WTC11 (cell line): ENCODE measurements around the gene ZNF646. TPM values are rescaled to one million over a fixed set of nuclear protein-coding genes. Genes with fewer than 3 reads are reported as not detected.
"Not testable (repeated sequence)": the region's sequence is repeated elsewhere in the genome, so short reads cannot be mapped to it uniquely, and the experiment has no call there.

ENCODE experiments used
- ATAC-seq: fragments of 200-7000 bp; cut with Tn5 transposase; 2 replicates; pipeline ENCODE4 v1.10.0; 2021; ENCODE audit warnings: mild to moderate bottlenecking, moderate library complexity
- CTCF ChIA-PET: fragments of 300-600 bp; sonication (Branson Sonifier 250); formaldehyde crosslinking; loops from one replicate; lab custom pipeline; 2021; ENCODE audit warnings: antibody characterized with exemption; lab: Charles Lee
- POLR2A ChIA-PET: fragments of 350-600 bp; sonication (Branson Sonifier 250); formaldehyde crosslinking; loops from one replicate; lab custom pipeline; 2021; ENCODE audit warnings: antibody characterized with exemption; lab: Charles Lee
- DNase-seq: peaks from one replicate; pipeline ENCODE4 v3.0.0; 2021; ENCODE audit warnings: low spot score
- H3K27ac Mint-ChIP-seq: 2 replicates; pipeline ENCODE4 v1.8.0; 2021; ENCODE audit warnings: mixed read lengths
- H3K27me3 Mint-ChIP-seq: 2 replicates; pipeline ENCODE4 v1.8.0; 2021; ENCODE audit warnings: low read depth, mild to moderate bottlenecking, moderate library complexity, mixed read lengths
- H3K36me3 Mint-ChIP-seq: 2 replicates; pipeline ENCODE4 v1.8.0; 2021; ENCODE audit warnings: mixed read lengths
- H3K4me1 Mint-ChIP-seq: 2 replicates; pipeline ENCODE4 v1.8.0; 2022; ENCODE audit warnings: mixed read lengths
- H3K4me3 Mint-ChIP-seq: 2 replicates; pipeline ENCODE4 v1.8.0; 2021; ENCODE audit warnings: mild to moderate bottlenecking, moderate library complexity, mixed read lengths
- H3K9me3 Mint-ChIP-seq: 2 replicates; pipeline ENCODE4 v1.8.0; 2021; ENCODE audit warnings: mixed read lengths
- ATF1 ChIP-seq: sonication (generic); formaldehyde crosslinking; IDR thresholded peaks from 2 replicates; pipeline ENCODE4 v1.8.1; 2023; ENCODE audit warnings: mild to moderate bottlenecking, moderate library complexity, missing genetic modification reagents
- ATF2 ChIP-seq: sonication (generic); formaldehyde crosslinking; IDR thresholded peaks from 2 replicates; pipeline ENCODE4 v1.8.1; 2022; ENCODE audit warnings: low read depth, missing genetic modification reagents, borderline replicate concordance
- CREB1 ChIP-seq: sonication (generic); formaldehyde crosslinking; IDR thresholded peaks from 2 replicates; pipeline ENCODE4 v1.8.0; 2023; ENCODE audit warnings: mild to moderate bottlenecking, missing genetic modification reagents
- FOXP1 ChIP-seq: sonication (generic); formaldehyde crosslinking; IDR thresholded peaks from 2 replicates; pipeline ENCODE4 v1.8.0; 2022; ENCODE audit warnings: missing genetic modification reagents, mild to moderate bottlenecking, moderate library complexity, borderline replicate concordance
- GABPB1 ChIP-seq: sonication (generic); formaldehyde crosslinking; IDR thresholded peaks from 2 replicates; pipeline ENCODE4 v1.8.1; 2023; ENCODE audit warnings: mild to moderate bottlenecking, missing genetic modification reagents
- MAX ChIP-seq: sonication (generic); formaldehyde crosslinking; IDR thresholded peaks from 2 replicates; pipeline ENCODE4 v1.8.0; 2022; ENCODE audit warnings: mild to moderate bottlenecking, missing genetic modification reagents
- MYBL2 ChIP-seq: sonication (generic); formaldehyde crosslinking; IDR thresholded peaks from 2 replicates; pipeline ENCODE4 v1.8.1; 2023; ENCODE audit warnings: mild to moderate bottlenecking, moderate library complexity, missing genetic modification reagents
- PRDM15 ChIP-seq: sonication (generic); formaldehyde crosslinking; IDR thresholded peaks from 2 replicates; pipeline ENCODE4 v1.8.0; 2022; ENCODE audit warnings: missing genetic modification reagents
- RELA ChIP-seq: sonication (generic); formaldehyde crosslinking; IDR thresholded peaks from 2 replicates; pipeline ENCODE4 v1.8.1; 2022; ENCODE audit warnings: missing genetic modification reagents, mild to moderate bottlenecking, borderline replicate concordance
- USF2 ChIP-seq: sonication (generic); formaldehyde crosslinking; IDR thresholded peaks from 2 replicates; pipeline ENCODE4 v1.8.1; 2023; ENCODE audit warnings: mild to moderate bottlenecking, missing genetic modification reagents, moderate library complexity
- ZNF121 ChIP-seq: sonication (generic); formaldehyde crosslinking; IDR thresholded peaks from 2 replicates; pipeline ENCODE4 v1.8.0; 2023; ENCODE audit warnings: missing genetic modification reagents
- ZNF219 ChIP-seq: sonication (generic); formaldehyde crosslinking; IDR thresholded peaks from 2 replicates; pipeline ENCODE4 v1.8.0; 2023; ENCODE audit warnings: missing genetic modification reagents, mild to moderate bottlenecking, borderline replicate concordance
- ZNF263 ChIP-seq: sonication (generic); formaldehyde crosslinking; IDR thresholded peaks from 2 replicates; pipeline ENCODE4 v1.8.1; 2022; ENCODE audit warnings: low read depth, mild to moderate bottlenecking, moderate library complexity, missing genetic modification reagents
- ZNF416 ChIP-seq: fragments of 250-450 bp; sonication (Bioruptor Pico); IDR thresholded peaks from 2 replicates; pipeline ENCODE4 v1.9.0; 2021; ENCODE audit warnings: mild to moderate bottlenecking, inconsistent platforms
- ZSCAN18 ChIP-seq: fragments of 250-450 bp; sonication (Bioruptor Pico); IDR thresholded peaks from 2 replicates; pipeline ENCODE4 v2.1.2; 2022; ENCODE audit warnings: mild to moderate bottlenecking, moderate library complexity
- total RNA-seq: library from RNA; stranded (reverse); gene quantifications from 3 replicates; pipeline ENCODE4 v1.2.3, GENCODE V29; 2021
- TF ChIP-seq, protein P1 (sequence below): fragments of 250-450 bp; sonication (Bioruptor Pico); IDR thresholded peaks from 2 replicates; pipeline ENCODE4 v1.9.0; 2021; ENCODE audit warnings: mild to moderate bottlenecking
- TF ChIP-seq, protein P2 (sequence below): fragments of 200-600 bp; IDR thresholded peaks from 2 replicates; pipeline ENCODE4 v1.8.0; 2022; ENCODE audit warnings: antibody characterized with exemption
- TF ChIP-seq, protein P3 (sequence below): sonication (generic); formaldehyde crosslinking; IDR thresholded peaks from 2 replicates; pipeline ENCODE4 v1.8.0; 2022; ENCODE audit warnings: mild to moderate bottlenecking, missing genetic modification reagents

ZNF646 gene
- total RNA-seq, 1 experiment from 2014 or later, result 29.3 TPM

- ATAC-seq (no peak), DNase-seq (no peak)
- TF ChIP-seq RELA (CRISPR knock-in tag), result no peak
- no peak for TF ChIP-seq ATF1 (CRISPR knock-in tag)
- TF ChIP-seq USF2 (CRISPR knock-in tag), result no peak
- TF ChIP-seq ZNF263 (CRISPR knock-in tag), result no peak
- no peak for TF ChIP-seq ZNF416 (CRISPR knock-in tag)
- TF ChIP-seq MYBL2 (CRISPR knock-in tag), result no peak
- TF ChIP-seq, protein P1, sequence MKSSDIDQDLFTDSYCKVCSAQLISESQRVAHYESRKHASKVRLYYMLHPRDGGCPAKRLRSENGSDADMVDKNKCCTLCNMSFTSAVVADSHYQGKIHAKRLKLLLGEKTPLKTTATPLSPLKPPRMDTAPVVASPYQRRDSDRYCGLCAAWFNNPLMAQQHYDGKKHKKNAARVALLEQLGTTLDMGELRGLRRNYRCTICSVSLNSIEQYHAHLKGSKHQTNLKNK (CRISPR knock-in tag), result no peak
- no peak for TF ChIP-seq GABPB1 (CRISPR knock-in tag)
- TF ChIP-seq ZNF219 (CRISPR knock-in tag), result no peak
- TF ChIP-seq CREB1 (CRISPR knock-in tag), result no peak
- TF ChIP-seq, protein P2, sequence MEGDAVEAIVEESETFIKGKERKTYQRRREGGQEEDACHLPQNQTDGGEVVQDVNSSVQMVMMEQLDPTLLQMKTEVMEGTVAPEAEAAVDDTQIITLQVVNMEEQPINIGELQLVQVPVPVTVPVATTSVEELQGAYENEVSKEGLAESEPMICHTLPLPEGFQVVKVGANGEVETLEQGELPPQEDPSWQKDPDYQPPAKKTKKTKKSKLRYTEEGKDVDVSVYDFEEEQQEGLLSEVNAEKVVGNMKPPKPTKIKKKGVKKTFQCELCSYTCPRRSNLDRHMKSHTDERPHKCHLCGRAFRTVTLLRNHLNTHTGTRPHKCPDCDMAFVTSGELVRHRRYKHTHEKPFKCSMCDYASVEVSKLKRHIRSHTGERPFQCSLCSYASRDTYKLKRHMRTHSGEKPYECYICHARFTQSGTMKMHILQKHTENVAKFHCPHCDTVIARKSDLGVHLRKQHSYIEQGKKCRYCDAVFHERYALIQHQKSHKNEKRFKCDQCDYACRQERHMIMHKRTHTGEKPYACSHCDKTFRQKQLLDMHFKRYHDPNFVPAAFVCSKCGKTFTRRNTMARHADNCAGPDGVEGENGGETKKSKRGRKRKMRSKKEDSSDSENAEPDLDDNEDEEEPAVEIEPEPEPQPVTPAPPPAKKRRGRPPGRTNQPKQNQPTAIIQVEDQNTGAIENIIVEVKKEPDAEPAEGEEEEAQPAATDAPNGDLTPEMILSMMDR, result no peak
- TF ChIP-seq, protein P3, sequence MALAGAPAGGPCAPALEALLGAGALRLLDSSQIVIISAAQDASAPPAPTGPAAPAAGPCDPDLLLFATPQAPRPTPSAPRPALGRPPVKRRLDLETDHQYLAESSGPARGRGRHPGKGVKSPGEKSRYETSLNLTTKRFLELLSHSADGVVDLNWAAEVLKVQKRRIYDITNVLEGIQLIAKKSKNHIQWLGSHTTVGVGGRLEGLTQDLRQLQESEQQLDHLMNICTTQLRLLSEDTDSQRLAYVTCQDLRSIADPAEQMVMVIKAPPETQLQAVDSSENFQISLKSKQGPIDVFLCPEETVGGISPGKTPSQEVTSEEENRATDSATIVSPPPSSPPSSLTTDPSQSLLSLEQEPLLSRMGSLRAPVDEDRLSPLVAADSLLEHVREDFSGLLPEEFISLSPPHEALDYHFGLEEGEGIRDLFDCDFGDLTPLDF (CRISPR knock-in tag), result no peak
- TF ChIP-seq MAX (CRISPR knock-in tag), result no peak
- TF ChIP-seq ATF2 (CRISPR knock-in tag), result no peak
- TF ChIP-seq PRDM15 (CRISPR knock-in tag), result no peak
- no peak for TF ChIP-seq FOXP1
- no peak for TF ChIP-seq ZSCAN18 (CRISPR knock-in tag)
- no peak for TF ChIP-seq ZNF121 (CRISPR knock-in tag)
- Mint-ChIP-seq H3K4me1 (peaks cover 5% of the 10 kb centered on the region), H3K9me3 (0 out of 2 replicates have a peak, but pooled peaks cover 4% of the 10 kb centered on the region), H3K4me3 (no peak overlapping the region), H3K27me3 (peaks cover 11% of the 10 kb centered on the region), H3K27ac (no peak overlapping the region), H3K36me3 (no peaks in the 10 kb centered on the region)
- ChIA-PET CTCF (interaction anchor here (1.6 to 3.3 kb wide), 2 partner anchors 42 to 115 kb away, joined by 8 to 11 read pairs; partner anchors contain the start of gene HSD3B7), POLR2A (no interaction called here)
Observed at GRCh38 chr16:31099860-31100638, 25.8 kb downstream of the ZNF646 start.

GRCh38 chr16:31100876-31101641, 26.8 kb downstream of the ZNF646 start:
- H3K4me1 Mint-ChIP-seq, ATAC-seq, H3K4me3 Mint-ChIP-seq, H3K27ac Mint-ChIP-seq, DNase-seq, POLR2A ChIA-PET, H3K36me3 Mint-ChIP-seq, H3K9me3 Mint-ChIP-seq: not testable (repeated sequence)
- CTCF ChIA-PET, result interaction anchor here (0.6 to 3.3 kb wide), 5 partner anchors 41 to 333 kb away, joined by 3 to 11 read pairs (median 4); partner anchors contain the start of gene HSD3B7
- H3K27me3 Mint-ChIP-seq, result peaks cover 11% of the 10 kb centered on the region
